C4-2B (cell line): Measurements from ENCODE around the gene ART3.

ENCODE experiments used
- CTCF ChIP-seq: fragments of 450-650 bp; conservative IDR thresholded peaks from 2 replicates; pipeline ENCODE4 v1.5.1; 2017; ENCODE audit warnings: mild to moderate bottlenecking
- ZFX ChIP-seq: fragments of 450-650 bp; IDR thresholded peaks from 2 replicates; pipeline ENCODE4 v1.6.1; 2017

DNA sequence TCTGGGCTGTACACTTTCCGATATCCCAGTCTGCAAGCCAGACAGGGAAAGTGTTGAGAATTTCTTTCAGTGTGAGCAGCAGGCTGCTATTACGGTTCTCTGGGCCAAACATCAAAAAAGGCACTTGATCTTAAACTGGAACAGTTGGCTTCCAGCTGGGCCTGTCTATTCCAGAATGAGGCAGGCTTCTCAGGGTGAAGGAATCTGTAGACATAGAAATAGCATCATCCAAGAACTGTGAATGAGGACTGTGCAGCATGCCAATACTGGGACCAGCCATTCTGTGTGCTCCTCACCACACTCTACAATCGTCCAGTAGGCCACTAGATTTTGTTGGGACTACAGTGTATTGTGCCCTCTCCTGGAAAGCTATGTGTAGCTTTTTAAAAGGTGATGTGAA lies 31.1 kb downstream of the ART3 start:
- no peak for TF ChIP-seq CTCF
- no peak for TF ChIP-seq ZFX
